Natural killer cell (primary cell): ENCODE data around the gene ARL6IP4. TPM values are rescaled to one million over a fixed set of nuclear protein-coding genes. Genes with fewer than 3 reads are reported as not detected.
"Not testable (repeated sequence)": the region's sequence is repeated elsewhere in the genome, so short reads cannot be mapped to it uniquely, and the experiment has no call there.

Experiments
- ATAC-seq, 3 donors: fragments of 150-1000 bp in 2 of 3; fragments of 200-7000 bp in 1 of 3; cut with Tn5 transposase; 1 replicate in 1 of 3; 2 replicates in 2 of 3; pipeline ENCODE4 v1.10.0; 2021; ENCODE audit warnings: mild to moderate bottlenecking in 2 of 3, moderate library complexity in 2 of 3
- DNase-seq, 2 donors: peaks; one replicate each; pipeline versions ENCODE4 v3.0.0 to v3.0.0-alpha.2; 2013 to 2021; ENCODE audit warnings: mixed read lengths in 1 of 2
- H3K27ac ChIP-seq: one replicate; pipeline ENCODE4 v1.5.1; 2013; ENCODE audit warnings: mild to moderate bottlenecking, low read length
- H3K27me3 ChIP-seq: one replicate; pipeline ENCODE4 v1.6.1; 2013; ENCODE audit warnings: low read length; ENCODE audit not compliant: control insufficient read depth, insufficient read depth
- H3K36me3 ChIP-seq: one replicate; pipeline ENCODE4 v1.6.1; 2013; ENCODE audit warnings: low read length; ENCODE audit not compliant: control insufficient read depth, insufficient read depth
- H3K4me1 ChIP-seq: one replicate; pipeline ENCODE4 v1.6.1; 2013; ENCODE audit warnings: low read length; ENCODE audit not compliant: control insufficient read depth, insufficient read depth
- H3K4me3 ChIP-seq: one replicate; pipeline ENCODE4 v1.5.1; 2013; ENCODE audit warnings: low read length
- H3K9me3 ChIP-seq: one replicate; pipeline ENCODE4 v1.6.1; 2013; ENCODE audit warnings: low read length; ENCODE audit not compliant: control insufficient read depth, insufficient read depth
- H3K27ac Mint-ChIP-seq, 2 donors: one replicate each; pipeline ENCODE4 v1.8.0; 2022; ENCODE audit warnings: mild to moderate bottlenecking in 2 of 2, mixed read lengths in 2 of 2, moderate library complexity in 1 of 2
- H3K27me3 Mint-ChIP-seq, 2 donors: one replicate each; pipeline ENCODE4 v1.8.0; 2022; ENCODE audit warnings: low read depth in 2 of 2, mixed read lengths in 2 of 2
- H3K36me3 Mint-ChIP-seq: one replicate; pipeline ENCODE4 v1.8.0; 2022; ENCODE audit warnings: mixed read lengths
- H3K4me1 Mint-ChIP-seq, 2 donors: one replicate each; pipeline ENCODE4 v1.8.0; 2022; ENCODE audit warnings: mixed read lengths in 2 of 2
- H3K4me3 Mint-ChIP-seq: one replicate; pipeline ENCODE4 v1.8.0; 2022; ENCODE audit warnings: mild to moderate bottlenecking, moderate library complexity, mixed read lengths
- H3K9me3 Mint-ChIP-seq, 2 donors: one replicate each; pipeline ENCODE4 v1.8.0; 2022; ENCODE audit warnings: mixed read lengths in 2 of 2
- CTCF ChIP-seq: fragments of 200-600 bp; IDR thresholded peaks from one replicate; pipeline ENCODE4 v1.8.0; 2022; ENCODE audit warnings: antibody characterized with exemption
- WGBS: methylation state at CpG from one replicate; pipeline ENCODE4 v1.1.7; 2013; ENCODE audit warnings: missing lambda C conversion rate; ENCODE audit not compliant: insufficient coverage; 5-methylcytosine and 5-hydroxymethylcytosine counted together
- intact Hi-C: fragments of 100-400 bp; cut with micrococcal nuclease; formaldehyde crosslinking; loops from one replicate; pipeline ENCODE4 v1.14.2; 2022
- total RNA-seq, 4 donors: library from RNA; stranded (reverse); fragments of 120-200 nt in 1 of 4; gene quantifications; one replicate each; pipeline versions ENCODE4 v1.2.3 to v1.2.4, GENCODE V29; 2013 to 2022

The ARL6IP4 gene
- total RNA-seq, 3 donors from 2014 or later (not counting 1 experiment from before 2014, with no cell fraction given) = 97.2 to 136 (median 116) TPM

- Histone ChIP-seq H3K27ac (no peak overlapping the region), H3K4me3 (no peak overlapping the region), H3K27me3 (no peaks in the 10 kb centered on the region), H3K4me1 (peaks cover 3% of the 10 kb centered on the region), H3K9me3 (no peaks in the 10 kb centered on the region), H3K36me3 (no peaks in the 10 kb centered on the region)
- H3K9me3 Mint-ChIP-seq = no peaks in the 10 kb centered on the region
- no peak for ATAC-seq
- no peak for DNase-seq
- H3K27ac Mint-ChIP-seq = no peak overlapping the region
- no peaks in the 10 kb centered on the region for H3K27me3 Mint-ChIP-seq
- WGBS = 95% methylated on average over 7 of the region's 8 CpGs
- H3K4me1 Mint-ChIP-seq = peaks cover 0 to 5% of the 10 kb centered on the region in 2 donors
- H3K36me3 Mint-ChIP-seq = no peaks in the 10 kb centered on the region
- no peak for TF ChIP-seq CTCF
- intact Hi-C loops = loop anchor here (2.0 kb wide), 1 partner anchor 17 kb away; no protein-coding TSS in a partner anchor
- H3K4me3 Mint-ChIP-seq = no peak overlapping the region
These were observed 45.2 kb upstream of the ARL6IP4 start for GRCh38 chr12:122935318-122935717.

- Mint-ChIP-seq H3K27me3 (no peaks in the 10 kb centered on the region), H3K4me3 (no peak overlapping the region), H3K27ac (no peak overlapping the region), H3K9me3 (no peaks in the 10 kb centered on the region), H3K4me1 (peaks cover 2 to 23% of the 10 kb centered on the region in 2 donors), H3K36me3 (no peaks in the 10 kb centered on the region)
- H3K4me3 ChIP-seq = no peak overlapping the region
- no peak for DNase-seq
- no peak for TF ChIP-seq CTCF
- intact Hi-C loops = no loop called here
- WGBS = 92% methylated on average over 3 of the region's 3 CpGs
- no peak for ATAC-seq
- H3K4me1 ChIP-seq = peaks cover 17% of the 10 kb centered on the region
- H3K9me3 ChIP-seq = no peaks in the 10 kb centered on the region
- H3K27ac ChIP-seq = no peak overlapping the region
- no peaks in the 10 kb centered on the region for H3K36me3 ChIP-seq
- no peaks in the 10 kb centered on the region for H3K27me3 ChIP-seq
These were observed 42.8 kb upstream of the ARL6IP4 start for GRCh38 chr12:122937622-122938091.

GRCh38 chr12:122939125-122939524 lies 41.4 kb upstream of the ARL6IP4 start:
- WGBS = 92% methylated on average over 4 of the region's 4 CpGs
- Histone ChIP-seq H3K4me3 (no peak overlapping the region), H3K27me3 (no peaks in the 10 kb centered on the region), H3K36me3 (no peaks in the 10 kb centered on the region), H3K27ac (no peak overlapping the region), H3K4me1 (peaks cover 32% of the 10 kb centered on the region), H3K9me3 (no peaks in the 10 kb centered on the region)
- peaks cover 0 to 2% of the 10 kb centered on the region in 2 donors for H3K9me3 Mint-ChIP-seq
- H3K27me3 Mint-ChIP-seq = no peaks in the 10 kb centered on the region
- no peak overlapping the region for H3K27ac Mint-ChIP-seq
- peaks cover 17 to 38% of the 10 kb centered on the region in 2 donors for H3K4me1 Mint-ChIP-seq
- intact Hi-C loops = no loop called here
- H3K4me3 Mint-ChIP-seq = no peak overlapping the region
- ATAC-seq (no peak), DNase-seq (no peak)
- TF ChIP-seq CTCF = no peak
- H3K36me3 Mint-ChIP-seq = no peaks in the 10 kb centered on the region

GRCh38 chr12:122941351-122941750 lies 39.1 kb upstream of the ARL6IP4 start:
- DNase-seq, intact Hi-C loops, H3K9me3 ChIP-seq, H3K4me3 Mint-ChIP-seq, H3K27ac ChIP-seq, H3K36me3 ChIP-seq, H3K36me3 Mint-ChIP-seq, H3K27me3 Mint-ChIP-seq, H3K4me3 ChIP-seq, H3K27me3 ChIP-seq, ATAC-seq, H3K9me3 Mint-ChIP-seq: not testable (repeated sequence)
- H3K4me1 ChIP-seq = peaks cover 45% of the 10 kb centered on the region
- peak overlapping the region in 1 of 2 donors; percentile 44 for H3K27ac Mint-ChIP-seq
- WGBS = 100% methylated on average over 3 of the region's 5 CpGs
- H3K4me1 Mint-ChIP-seq = peaks cover 24 to 53% of the 10 kb centered on the region in 2 donors
